Esophagus squamous epithelium (tissue), 4 donors: ENCODE measurements around the gene ALDH2.

Experiments used
- POLR2A ChIP-seq, 4 donors: fragments of 450-650 bp; IDR thresholded peaks; one replicate each; pipeline ENCODE4 v1.6.1; 2017; ENCODE audit warnings: antibody characterized with exemption in 4 of 4, mild to moderate bottlenecking in 4 of 4, moderate library complexity in 3 of 4
- TF ChIP-seq, protein P1 (sequence below), 6 experiments: fragments of 450-650 bp in 4 of 6; fragments of 200-600 bp in 2 of 6; sonication (generic) in 2 of 6; IDR thresholded peaks; one replicate each; pipeline ENCODE4 v1.5.1; 2016 to 2019; ENCODE audit warnings: antibody characterized with exemption in 6 of 6, mild to moderate bottlenecking in 4 of 6, moderate library complexity in 4 of 6

DNA sequence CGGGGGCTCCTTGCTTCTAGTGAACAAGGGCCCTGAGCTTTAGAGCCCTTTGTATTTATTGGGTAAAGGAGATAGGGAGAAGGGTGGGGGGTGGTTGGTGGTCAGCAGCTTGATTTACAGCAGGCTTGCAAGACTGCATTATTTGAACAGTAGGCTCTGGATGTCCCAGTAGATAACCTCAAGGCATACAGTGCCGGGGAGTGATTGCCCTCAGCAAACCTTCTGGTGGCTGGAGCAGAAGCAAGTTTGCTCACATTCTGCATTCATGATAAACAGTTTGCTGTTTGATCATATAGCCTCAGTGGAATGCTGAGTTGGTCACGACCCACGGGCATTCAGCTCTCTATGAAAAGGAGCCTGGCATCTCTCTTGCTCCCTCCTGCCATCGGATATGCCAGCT, 58.8 kb downstream of the ALDH2 start:
- TF ChIP-seq, protein P1, sequence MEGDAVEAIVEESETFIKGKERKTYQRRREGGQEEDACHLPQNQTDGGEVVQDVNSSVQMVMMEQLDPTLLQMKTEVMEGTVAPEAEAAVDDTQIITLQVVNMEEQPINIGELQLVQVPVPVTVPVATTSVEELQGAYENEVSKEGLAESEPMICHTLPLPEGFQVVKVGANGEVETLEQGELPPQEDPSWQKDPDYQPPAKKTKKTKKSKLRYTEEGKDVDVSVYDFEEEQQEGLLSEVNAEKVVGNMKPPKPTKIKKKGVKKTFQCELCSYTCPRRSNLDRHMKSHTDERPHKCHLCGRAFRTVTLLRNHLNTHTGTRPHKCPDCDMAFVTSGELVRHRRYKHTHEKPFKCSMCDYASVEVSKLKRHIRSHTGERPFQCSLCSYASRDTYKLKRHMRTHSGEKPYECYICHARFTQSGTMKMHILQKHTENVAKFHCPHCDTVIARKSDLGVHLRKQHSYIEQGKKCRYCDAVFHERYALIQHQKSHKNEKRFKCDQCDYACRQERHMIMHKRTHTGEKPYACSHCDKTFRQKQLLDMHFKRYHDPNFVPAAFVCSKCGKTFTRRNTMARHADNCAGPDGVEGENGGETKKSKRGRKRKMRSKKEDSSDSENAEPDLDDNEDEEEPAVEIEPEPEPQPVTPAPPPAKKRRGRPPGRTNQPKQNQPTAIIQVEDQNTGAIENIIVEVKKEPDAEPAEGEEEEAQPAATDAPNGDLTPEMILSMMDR (IDR thresholded peaks at IDR 0.05) = no peak
- no peak for TF ChIP-seq POLR2A (IDR thresholded peaks at IDR 0.05)
